GM12874 (cell line): ENCODE data around the gene DNASE1.
A peak's percentile ranks its signal among the peaks of the same experiment; 100 is the strongest.

Experiments
- TF ChIP-seq, protein P1 (sequence below): IDR thresholded peaks from 2 replicates; pipeline ENCODE4 v1.5.1; 2011; ENCODE audit warnings: low read depth, mild to moderate bottlenecking, control low read depth, low read length, moderate library complexity; ENCODE audit not compliant: insufficient read depth

DNASE1 gene

DNA sequence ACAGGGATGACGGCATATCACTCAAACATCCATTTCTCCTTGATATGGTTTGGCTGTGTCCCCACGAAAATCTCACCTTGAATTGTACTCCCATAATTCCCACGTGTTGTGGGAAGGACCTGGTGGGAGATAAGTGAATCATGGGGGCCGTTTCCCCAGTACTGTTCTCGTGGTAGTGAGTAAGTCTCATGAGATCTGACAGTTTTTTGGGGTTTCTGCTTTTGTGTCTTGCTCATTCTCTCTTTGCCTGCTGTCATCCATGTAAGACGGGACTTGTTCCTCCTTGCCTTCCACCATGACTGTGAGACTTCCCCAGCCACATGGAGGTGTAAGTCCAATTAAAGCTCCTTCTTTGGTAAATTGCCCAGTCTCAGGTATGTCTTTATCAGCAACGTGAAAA, 32.5 kb downstream of the DNASE1 start:
- TF ChIP-seq, protein P1, sequence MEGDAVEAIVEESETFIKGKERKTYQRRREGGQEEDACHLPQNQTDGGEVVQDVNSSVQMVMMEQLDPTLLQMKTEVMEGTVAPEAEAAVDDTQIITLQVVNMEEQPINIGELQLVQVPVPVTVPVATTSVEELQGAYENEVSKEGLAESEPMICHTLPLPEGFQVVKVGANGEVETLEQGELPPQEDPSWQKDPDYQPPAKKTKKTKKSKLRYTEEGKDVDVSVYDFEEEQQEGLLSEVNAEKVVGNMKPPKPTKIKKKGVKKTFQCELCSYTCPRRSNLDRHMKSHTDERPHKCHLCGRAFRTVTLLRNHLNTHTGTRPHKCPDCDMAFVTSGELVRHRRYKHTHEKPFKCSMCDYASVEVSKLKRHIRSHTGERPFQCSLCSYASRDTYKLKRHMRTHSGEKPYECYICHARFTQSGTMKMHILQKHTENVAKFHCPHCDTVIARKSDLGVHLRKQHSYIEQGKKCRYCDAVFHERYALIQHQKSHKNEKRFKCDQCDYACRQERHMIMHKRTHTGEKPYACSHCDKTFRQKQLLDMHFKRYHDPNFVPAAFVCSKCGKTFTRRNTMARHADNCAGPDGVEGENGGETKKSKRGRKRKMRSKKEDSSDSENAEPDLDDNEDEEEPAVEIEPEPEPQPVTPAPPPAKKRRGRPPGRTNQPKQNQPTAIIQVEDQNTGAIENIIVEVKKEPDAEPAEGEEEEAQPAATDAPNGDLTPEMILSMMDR: no peak

DNA sequence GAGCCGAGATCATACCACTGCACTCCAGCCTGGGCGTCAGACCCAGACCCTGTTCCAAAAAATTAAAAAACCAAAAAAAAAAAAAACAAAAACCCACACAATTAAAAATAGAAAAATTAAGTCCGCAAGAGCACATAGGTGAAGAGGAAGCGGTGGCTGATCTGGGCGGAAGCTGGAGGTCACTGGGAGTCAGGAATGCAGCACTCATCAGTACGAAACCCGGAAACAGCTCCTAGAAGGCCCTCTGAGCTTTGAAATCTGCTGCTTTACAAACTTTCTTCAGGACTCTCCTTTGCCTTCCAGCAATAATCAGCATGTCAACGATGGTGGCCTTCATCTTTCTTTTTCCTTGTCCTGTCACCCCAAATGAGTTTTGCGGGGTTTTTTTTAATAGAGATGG, 33.3 kb downstream of the DNASE1 start:
- TF ChIP-seq, protein P1: no peak

DNA sequence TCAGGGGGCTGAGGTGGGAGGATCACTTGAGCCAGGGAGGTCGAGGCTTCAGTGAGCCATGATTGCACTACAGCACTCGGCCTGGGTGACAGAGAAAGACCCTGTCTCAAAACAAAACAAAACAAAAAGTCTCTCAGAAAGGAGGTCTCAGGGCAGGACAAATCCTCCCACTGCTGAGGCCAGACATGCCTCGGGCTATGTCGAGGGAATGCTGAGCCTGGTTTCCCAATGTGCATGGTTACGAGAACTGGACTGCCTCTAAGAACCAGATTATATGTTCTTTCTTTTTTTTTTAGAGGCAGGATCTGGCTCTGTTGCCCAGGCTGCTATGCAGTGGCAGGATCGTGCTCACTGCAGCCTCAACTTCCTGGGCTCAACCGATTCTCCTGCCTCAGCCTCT, 35.2 kb downstream of the DNASE1 start:
- TF ChIP-seq, protein P1: no peak

DNA sequence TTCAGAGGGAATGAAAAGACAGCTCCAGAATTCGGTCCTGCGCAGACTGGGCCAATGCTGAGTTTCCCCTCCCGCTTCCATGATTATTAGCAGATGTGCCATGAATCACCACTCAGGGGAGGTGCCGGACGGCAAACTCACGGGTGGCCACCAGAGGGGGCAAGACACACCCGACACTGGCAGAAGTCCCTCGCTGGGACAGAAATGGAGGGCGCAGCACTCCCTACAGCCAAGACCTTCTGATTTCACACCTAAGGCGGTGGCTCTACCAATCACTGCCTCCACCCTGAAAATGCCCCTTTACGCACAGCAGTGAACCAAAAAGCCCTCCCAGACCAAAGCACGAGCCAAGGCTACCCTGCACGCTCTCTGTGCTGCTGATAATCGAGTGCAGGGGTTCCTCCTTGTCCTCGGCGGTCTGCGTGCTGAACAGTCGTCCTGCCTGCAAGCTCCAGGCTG, 36.0 kb downstream of the DNASE1 start:
- TF ChIP-seq, protein P1: peak; percentile 89

DNA sequence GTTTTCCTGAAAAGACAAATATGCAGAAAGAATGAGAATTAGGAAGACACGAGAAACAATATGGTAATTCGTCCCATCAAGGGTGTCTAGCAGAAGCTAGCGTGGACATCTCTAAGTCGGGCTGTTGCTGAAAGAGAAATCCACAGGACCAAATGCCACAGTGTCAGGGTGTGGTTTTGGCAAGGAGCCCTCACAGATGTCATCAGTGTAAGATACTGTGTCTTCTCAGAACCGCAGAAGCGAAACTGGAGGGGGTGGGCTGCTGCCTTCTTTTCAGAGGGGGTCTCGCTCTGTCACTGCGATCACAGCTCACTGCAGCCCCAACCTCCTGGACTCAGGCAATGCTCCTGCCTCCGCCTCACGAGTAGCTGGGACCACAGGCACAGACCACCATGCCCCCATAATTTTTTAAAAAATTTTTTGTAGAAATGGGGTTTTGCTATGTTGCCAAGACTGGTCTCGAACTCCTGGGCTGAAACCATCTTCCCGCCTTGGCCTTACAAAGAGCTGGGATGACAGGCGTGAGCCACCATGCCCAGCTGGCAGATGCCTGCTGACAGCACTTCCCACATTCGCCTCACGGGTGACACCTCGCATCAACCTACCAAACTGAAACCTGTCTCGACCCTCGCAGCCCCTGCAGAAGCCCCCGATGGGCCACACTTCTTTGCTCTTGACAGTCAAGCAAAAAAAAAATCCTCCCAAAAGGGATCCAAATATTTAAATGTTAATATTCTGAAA, 36.7 kb downstream of the DNASE1 start:
- TF ChIP-seq, protein P1: no peak

DNA sequence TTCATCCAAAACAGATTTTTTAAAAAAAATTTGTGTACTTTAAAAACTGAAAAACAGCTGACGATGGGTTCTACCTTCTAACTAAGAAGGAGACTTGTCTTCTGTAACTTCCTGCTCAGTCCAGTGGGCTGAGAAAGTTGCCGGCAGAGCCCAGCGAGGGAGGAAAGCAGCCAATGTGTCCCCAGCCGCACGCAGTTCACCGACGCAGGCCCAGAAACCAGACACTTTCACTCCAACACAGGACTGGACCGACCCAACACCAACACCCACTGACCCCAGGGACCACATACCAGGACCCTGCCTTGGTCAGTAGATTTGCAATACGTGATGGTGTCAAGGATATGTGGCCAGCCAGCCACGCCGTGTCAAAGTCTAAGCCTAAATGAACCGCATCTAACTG, 37.3 kb downstream of the DNASE1 start:
- TF ChIP-seq, protein P1: no peak

DNA sequence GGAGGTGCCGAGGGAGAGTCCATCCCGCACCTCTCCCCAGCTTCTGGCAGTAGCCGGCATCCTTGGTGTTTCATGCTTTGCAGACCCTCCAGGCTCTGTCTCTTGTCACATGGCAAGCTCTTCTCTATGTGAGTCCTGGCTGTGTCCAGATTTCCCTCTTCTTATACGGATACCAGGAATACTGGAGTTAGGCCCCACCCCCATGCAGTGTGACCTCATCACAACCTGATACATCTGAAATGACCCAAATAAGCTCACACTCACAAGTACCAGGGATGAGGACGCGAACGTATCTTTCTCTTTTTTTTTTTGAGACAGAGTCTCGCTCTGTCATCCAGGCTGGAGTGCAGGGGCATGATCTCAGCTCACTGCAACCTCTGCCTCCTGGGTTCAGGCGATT, 39.6 kb downstream of the DNASE1 start:
- TF ChIP-seq, protein P1: no peak
